ENCODE results near the gene B3GNT8. TPM values are rescaled to one million over a fixed set of nuclear protein-coding genes. Genes with fewer than 3 reads are reported as not detected.

B3GNT8 gene
- polyA plus RNA-seq, 1 of the 3 experiments (the other 2 are of a cell fraction) = not detected

- Histone ChIP-seq H3F3A (replicated peaks; ENCODE audit: insufficient read depth) (no peaks in the 10 kb centered on the region), H3K9me2 (no peaks in the 10 kb centered on the region), H3K4me1 (ENCODE audit: control insufficient read depth in 1 of 2, insufficient read depth in 2 of 2, low read depth in 1 of 2, low read length in 1 of 2) (no peaks in the 10 kb centered on the region), H4K20me1 (ENCODE audit: insufficient read depth) (no peaks in the 10 kb centered on the region), H2AFZ (ENCODE audit: low read depth) (no peak overlapping the region), H3K9ac (no peak overlapping the region), H3K4me2 (no peak overlapping the region), H3K36me3 (replicated peaks in 1 of 2; ENCODE audit: control insufficient read depth in 1 of 2, insufficient read depth in 2 of 2, low read length in 1 of 2) (peaks cover 3 to 28% of the 10 kb centered on the region in 2 experiments), H3K27me3 (ENCODE audit: insufficient read depth) (no peaks in the 10 kb centered on the region), H3K4me3 (ENCODE audit: low read depth in 2 of 2, low read length in 1 of 2) (no peak overlapping the region), H3K79me2 (ENCODE audit: insufficient read depth) (no peaks in the 10 kb centered on the region), H3K27ac (ENCODE audit: low read depth in 2 of 2, low read length in 1 of 2) (no peak overlapping the region), H3K9me3 (no peaks in the 10 kb centered on the region)
- DNase-seq = no peak
- WGBS (ENCODE audit: low lambda C conversion rate) = 90% methylated on average over 6 of the region's 6 CpGs
- ChIA-PET POLR2A (no interaction called here), CTCF (interaction anchor here (0.7 kb wide), 1 partner anchor 28 kb away, joined by 3 read pairs; no protein-coding TSS in a partner anchor)
- TF ChIP-seq MEF2A (IDR thresholded peaks at IDR 0.05; ENCODE audit: borderline replicate concordance, low read depth) = no peak
- TF ChIP-seq CTCF (IDR thresholded peaks at IDR 0.05) = no peak
- no peak for TF ChIP-seq CHD2 (IDR thresholded peaks at IDR 0.05; ENCODE audit: low read length, partially characterized antibody)
- TF ChIP-seq RFX5 (IDR thresholded peaks at IDR 0.05; ENCODE audit: low read length) = no peak
- no peak for TF ChIP-seq TCF12 (IDR thresholded peaks at IDR 0.05)
- TF ChIP-seq GATA2 (CRISPR knock-in tag; IDR thresholded peaks at IDR 0.05) = no peak
- no peak for TF ChIP-seq PBX3 (IDR thresholded peaks at IDR 0.05)
- TF ChIP-seq EP300 (IDR thresholded peaks at IDR 0.05; ENCODE audit: borderline replicate concordance in 1 of 2, low read depth in 1 of 2, low read length in 1 of 2) = no peak
- no peak for TF ChIP-seq FOSL2 (IDR thresholded peaks at IDR 0.05; ENCODE audit: borderline replicate concordance, low read depth)
- TF ChIP-seq SMC3 (IDR thresholded peaks at IDR 0.05; ENCODE audit: low read depth, low read length) = no peak
- no peak for TF ChIP-seq USF1 (IDR thresholded peaks at IDR 0.05; ENCODE audit: borderline replicate concordance, low read depth)
- no peak for TF ChIP-seq TAF1 (IDR thresholded peaks at IDR 0.05; ENCODE audit: borderline replicate concordance, low read depth, low read length)
- TF ChIP-seq RXRA (IDR thresholded peaks at IDR 0.05; ENCODE audit: borderline replicate concordance, low read depth) = no peak
- no peak for TF ChIP-seq YY1 (IDR thresholded peaks at IDR 0.05; ENCODE audit: low read depth)
- no peak for TF ChIP-seq ZBTB33 (IDR thresholded peaks at IDR 0.05; ENCODE audit: borderline replicate concordance, low read depth)
- no peak for TF ChIP-seq FOXJ3 (CRISPR knock-in tag; IDR thresholded peaks at IDR 0.05)
- TF ChIP-seq IRF3 (IDR thresholded peaks at IDR 0.05; ENCODE audit: low read depth, low read length) = no peak
- no peak for TF ChIP-seq SIN3A (IDR thresholded peaks at IDR 0.05; ENCODE audit: borderline replicate concordance, low read depth, low read length)
- no peak for TF ChIP-seq TEAD4 (IDR thresholded peaks at IDR 0.05; ENCODE audit: borderline replicate concordance, insufficient read depth)
Observed at GRCh38 chr19:41421314-41421713, 5.9 kb downstream of the B3GNT8 start.
